SK-N-SH (cell line): ENCODE data around the gene TRIM10. TPM values are rescaled to one million over a fixed set of nuclear protein-coding genes. Genes with fewer than 3 reads are reported as not detected.
A peak's percentile ranks its signal among the peaks of the same experiment; 100 is the strongest.

Experiments
- CTCF ChIA-PET: fragments of 300-600, 350-600 bp; formaldehyde crosslinking; extraction: SDS; loops from one replicate; lab custom pipeline; 2021; lab: Yijun Ruan, JAX
- POLR2A ChIA-PET: fragments of 350-600 bp; sonication (Branson Sonifier 250); formaldehyde crosslinking; extraction: SDS; loops from one replicate; lab custom pipeline; 2020; ENCODE audit warnings: antibody characterized with exemption, inconsistent platforms; lab: Yijun Ruan, JAX
- DNase-seq: peaks from one replicate; pipeline ENCODE4 v3.0.0; 2012
- H2AFZ ChIP-seq: fragments of 200-600 bp; sonication (generic); 2 replicates; pipeline ENCODE4 v1.8.1; 2016; ENCODE audit warnings: antibody characterized with exemption, mild to moderate bottlenecking, low read depth
- H3F3A ChIP-seq: fragments of 200-600 bp; sonication (generic); replicated peaks from 2 replicates; pipeline ENCODE3; 2016; ENCODE audit warnings: antibody characterized with exemption, mild to moderate bottlenecking; ENCODE audit not compliant: insufficient read depth
- H3K27ac ChIP-seq, 2 experiments: fragments of 200-500 bp in 1 of 2; fragments of 200-600 bp in 1 of 2; sonication (Bioruptor generic) in 1 of 2; sonication (generic), shearing (Covaris generic) in 1 of 2; 2 replicates each; pipeline versions ENCODE4 v1.5.1 to v1.6.1; 2014 to 2016; ENCODE audit warnings: low read depth in 2 of 2, inconsistent platforms in 1 of 2, low read length in 1 of 2, mild to moderate bottlenecking in 1 of 2, mixed read lengths in 1 of 2
- H3K27me3 ChIP-seq: fragments of 200-600 bp; sonication (generic), shearing (Covaris generic); 2 replicates; pipeline ENCODE4 v1.6.1; 2016; ENCODE audit warnings: mixed run types; ENCODE audit not compliant: insufficient read depth
- H3K36me3 ChIP-seq, 2 experiments: fragments of 200-500 bp in 1 of 2; fragments of 200-600 bp in 1 of 2; sonication (Bioruptor generic) in 1 of 2; sonication (generic) in 1 of 2; replicated peaks in 1 of 2; 2 replicates each; pipeline versions ENCODE3 to v1.5.1; 2014 to 2016; ENCODE audit warnings: low read length in 1 of 2, mild to moderate bottlenecking in 1 of 2; ENCODE audit not compliant: insufficient read depth in 2 of 2, control insufficient read depth in 1 of 2
- H3K4me1 ChIP-seq, 2 experiments: fragments of 200-500 bp in 1 of 2; fragments of 200-600 bp in 1 of 2; sonication (Bioruptor generic) in 1 of 2; sonication (generic), shearing (Covaris generic) in 1 of 2; 2 replicates each; pipeline versions ENCODE4 v1.5.1 to v1.6.1; 2014 to 2016; ENCODE audit warnings: low read depth in 1 of 2, low read length in 1 of 2, mixed run types in 1 of 2; ENCODE audit not compliant: insufficient read depth in 2 of 2, control insufficient read depth in 1 of 2
- H3K4me2 ChIP-seq: fragments of 200-600 bp; sonication (generic), shearing (Covaris generic); 2 replicates; pipeline ENCODE4 v1.6.1; 2017; ENCODE audit warnings: mixed run types
- H3K4me3 ChIP-seq, 2 experiments: fragments of 200-500 bp in 1 of 2; fragments of 200-600 bp in 1 of 2; sonication (Bioruptor generic) in 1 of 2; sonication (generic), shearing (Covaris generic) in 1 of 2; 2 replicates each; pipeline versions ENCODE4 v1.5.1 to v1.8.1; 2014 to 2016; ENCODE audit warnings: low read depth in 2 of 2, inconsistent platforms in 1 of 2, low read length in 1 of 2, mild to moderate bottlenecking in 1 of 2, mixed read lengths in 1 of 2, moderate library complexity in 1 of 2
- H3K79me2 ChIP-seq: fragments of 200-600 bp; sonication (generic); 2 replicates; pipeline ENCODE4 v1.8.1; 2017; ENCODE audit warnings: mild to moderate bottlenecking; ENCODE audit not compliant: insufficient read depth
- H3K9ac ChIP-seq: fragments of 200-600 bp; sonication (generic); 2 replicates; pipeline ENCODE4 v1.6.1; 2017; ENCODE audit warnings: mixed run types
- H3K9me2 ChIP-seq: fragments of 200-600 bp; sonication (generic); 2 replicates; pipeline ENCODE4 v1.6.1; 2017; ENCODE audit warnings: mixed run types
- H3K9me3 ChIP-seq: fragments of 200-600 bp; sonication (generic); 2 replicates; pipeline ENCODE4 v1.6.1; 2017; ENCODE audit warnings: mixed run types, mild to moderate bottlenecking, moderate library complexity
- H4K20me1 ChIP-seq: fragments of 200-600 bp; sonication (generic); 2 replicates; pipeline ENCODE4 v1.6.1; 2017; ENCODE audit warnings: mild to moderate bottlenecking, mixed run types; ENCODE audit not compliant: insufficient read depth
- CTCF ChIP-seq: fragments of 200-600 bp; sonication (generic); IDR thresholded peaks from 2 replicates; pipeline ENCODE4 v1.6.1; 2017; ENCODE audit warnings: antibody characterized with exemption, mild to moderate bottlenecking, moderate library complexity
- NFIC ChIP-seq: IDR thresholded peaks from 2 replicates; pipeline ENCODE4 v1.4.0; 2012; ENCODE audit warnings: borderline replicate concordance
- RAD21 ChIP-seq: IDR thresholded peaks from 2 replicates; pipeline ENCODE4 v1.6.1; 2012; ENCODE audit warnings: mild to moderate bottlenecking, low read length
- SMC3 ChIP-seq: IDR thresholded peaks from 2 replicates; pipeline ENCODE4 v1.6.1; 2012; ENCODE audit warnings: low read depth, low read length, improper control_type of control experiment
- YY1 ChIP-seq: IDR thresholded peaks from 2 replicates; pipeline ENCODE4 v1.4.0; 2012; ENCODE audit warnings: low read depth, mild to moderate bottlenecking
- WGBS: methylation state at CpG from one replicate; pipeline ENCODE4 v1.1.6; 2017; ENCODE audit warnings: low lambda C conversion rate; 5-methylcytosine and 5-hydroxymethylcytosine counted together
- polyA plus RNA-seq, 3 experiments: library from polyadenylated mRNA; depleted of rRNA; stranded (reverse); fragments of >200 nt; gene quantifications; 2 replicates each; pipeline ENCODE4 v1.2.3, GENCODE V29; 2012
- small RNA-seq, 7 experiments: library from RNA; depleted of rRNA; stranded (forward); fragments of <200 nt; gene quantifications; one replicate each; pipeline ENCODE3, GENCODE V24; 2012
- TF ChIP-seq, protein P1 (sequence below): IDR thresholded peaks from 2 replicates; pipeline ENCODE4 v1.6.1; 2012; ENCODE audit warnings: mild to moderate bottlenecking, low read depth, low read length, moderate library complexity

TRIM10 gene
- polyA plus RNA-seq, 1 of the 3 experiments (the other 2 are of a cell fraction): not detected

- TF ChIP-seq, protein P1, sequence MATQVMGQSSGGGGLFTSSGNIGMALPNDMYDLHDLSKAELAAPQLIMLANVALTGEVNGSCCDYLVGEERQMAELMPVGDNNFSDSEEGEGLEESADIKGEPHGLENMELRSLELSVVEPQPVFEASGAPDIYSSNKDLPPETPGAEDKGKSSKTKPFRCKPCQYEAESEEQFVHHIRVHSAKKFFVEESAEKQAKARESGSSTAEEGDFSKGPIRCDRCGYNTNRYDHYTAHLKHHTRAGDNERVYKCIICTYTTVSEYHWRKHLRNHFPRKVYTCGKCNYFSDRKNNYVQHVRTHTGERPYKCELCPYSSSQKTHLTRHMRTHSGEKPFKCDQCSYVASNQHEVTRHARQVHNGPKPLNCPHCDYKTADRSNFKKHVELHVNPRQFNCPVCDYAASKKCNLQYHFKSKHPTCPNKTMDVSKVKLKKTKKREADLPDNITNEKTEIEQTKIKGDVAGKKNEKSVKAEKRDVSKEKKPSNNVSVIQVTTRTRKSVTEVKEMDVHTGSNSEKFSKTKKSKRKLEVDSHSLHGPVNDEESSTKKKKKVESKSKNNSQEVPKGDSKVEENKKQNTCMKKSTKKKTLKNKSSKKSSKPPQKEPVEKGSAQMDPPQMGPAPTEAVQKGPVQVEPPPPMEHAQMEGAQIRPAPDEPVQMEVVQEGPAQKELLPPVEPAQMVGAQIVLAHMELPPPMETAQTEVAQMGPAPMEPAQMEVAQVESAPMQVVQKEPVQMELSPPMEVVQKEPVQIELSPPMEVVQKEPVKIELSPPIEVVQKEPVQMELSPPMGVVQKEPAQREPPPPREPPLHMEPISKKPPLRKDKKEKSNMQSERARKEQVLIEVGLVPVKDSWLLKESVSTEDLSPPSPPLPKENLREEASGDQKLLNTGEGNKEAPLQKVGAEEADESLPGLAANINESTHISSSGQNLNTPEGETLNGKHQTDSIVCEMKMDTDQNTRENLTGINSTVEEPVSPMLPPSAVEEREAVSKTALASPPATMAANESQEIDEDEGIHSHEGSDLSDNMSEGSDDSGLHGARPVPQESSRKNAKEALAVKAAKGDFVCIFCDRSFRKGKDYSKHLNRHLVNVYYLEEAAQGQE: no peak
- TF ChIP-seq, all 33 proteins: peak for 0
Observed at GRCh38 chr6:30103872-30104179, 57.2 kb downstream of the TRIM10 start (continued).

DNA sequence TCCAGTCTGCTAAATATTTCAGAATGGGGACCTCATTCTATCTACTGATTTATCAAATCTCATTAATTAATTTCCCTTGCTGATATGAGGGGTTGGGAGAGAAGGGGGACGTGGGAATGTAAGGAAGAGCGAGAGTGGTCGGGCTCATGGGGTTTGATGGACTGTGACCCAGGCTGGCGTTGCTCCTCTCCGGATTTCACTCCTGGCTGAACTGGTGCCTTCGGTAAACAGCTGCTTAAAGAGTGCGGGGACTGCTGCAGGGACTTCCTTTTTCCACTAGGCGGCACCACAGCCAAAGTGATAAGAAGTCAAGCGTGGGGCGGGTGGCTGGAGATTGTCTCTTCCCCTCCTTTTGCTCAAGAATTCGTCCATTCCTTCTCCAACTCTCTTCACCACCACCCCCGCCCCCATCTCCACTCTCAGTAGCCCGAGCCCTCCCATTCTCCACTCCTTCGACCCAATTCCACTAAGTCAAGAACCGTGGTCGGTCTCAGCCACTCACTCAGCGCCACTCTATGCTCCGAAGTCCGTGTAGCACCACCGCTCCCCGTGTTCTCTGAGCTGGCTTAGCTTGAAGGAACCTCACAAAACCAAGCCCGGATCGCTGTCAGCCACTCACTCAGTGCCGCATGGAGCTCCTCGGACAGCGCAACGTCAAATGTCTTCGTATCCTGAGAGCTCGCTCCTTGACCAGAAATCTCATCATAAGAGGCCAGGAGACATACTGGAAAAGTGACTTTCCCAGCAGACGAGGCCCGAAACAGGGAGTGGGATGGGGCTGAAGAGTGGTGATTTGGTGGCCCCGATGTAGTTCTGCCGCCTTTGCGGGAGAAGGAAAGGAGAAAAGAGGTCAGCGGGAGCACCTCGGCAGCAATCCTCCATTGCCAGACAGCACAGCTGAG, 57.8 kb downstream of the TRIM10 start:
- peak overlapping the region; percentile 37 to 64 for H3K4me3 ChIP-seq
- H2AFZ ChIP-seq: peak overlapping the region; percentile 74
- no peaks in the 10 kb centered on the region for H4K20me1 ChIP-seq
- DNase-seq: peak; percentile 84
- peak overlapping the region; percentile 85 for H3K4me2 ChIP-seq
- peaks cover 64% of the 10 kb centered on the region for H3K27me3 ChIP-seq
- no peaks in the 10 kb centered on the region for H3K79me2 ChIP-seq
- no peaks in the 10 kb centered on the region for H3K9me2 ChIP-seq
- ChIA-PET CTCF (interaction anchor here (0.6 to 8.9 kb wide), 39 partner anchors 9 to 1079 kb away, joined by 3 to 207 read pairs (median 4); partner anchors contain the start of genes TRIM26, TRIM31 and TRIM40), POLR2A (interaction anchor here (1.3 kb wide), 1 partner anchor 37 kb away, joined by 6 read pairs; the partner anchor contains the start of gene PPP1R11)
- 8% methylated on average over 35 of the region's 36 CpGs for WGBS
- no peak overlapping the region for H3K27ac ChIP-seq
- no peaks in the 10 kb centered on the region for H3K9me3 ChIP-seq
- H3F3A ChIP-seq: peaks cover 6% of the 10 kb centered on the region
- H3K36me3 ChIP-seq: no peaks in the 10 kb centered on the region
- no peak overlapping the region for H3K9ac ChIP-seq
- peaks cover 5 to 11% of the 10 kb centered on the region in 2 experiments; a peak in 2 of 4 replicates for H3K4me1 ChIP-seq
- TF ChIP-seq YY1: no peak
- peak; percentile 88 for TF ChIP-seq CTCF
- TF ChIP-seq SMC3: peak; percentile 72
- TF ChIP-seq RAD21: peak; percentile 80

DNA sequence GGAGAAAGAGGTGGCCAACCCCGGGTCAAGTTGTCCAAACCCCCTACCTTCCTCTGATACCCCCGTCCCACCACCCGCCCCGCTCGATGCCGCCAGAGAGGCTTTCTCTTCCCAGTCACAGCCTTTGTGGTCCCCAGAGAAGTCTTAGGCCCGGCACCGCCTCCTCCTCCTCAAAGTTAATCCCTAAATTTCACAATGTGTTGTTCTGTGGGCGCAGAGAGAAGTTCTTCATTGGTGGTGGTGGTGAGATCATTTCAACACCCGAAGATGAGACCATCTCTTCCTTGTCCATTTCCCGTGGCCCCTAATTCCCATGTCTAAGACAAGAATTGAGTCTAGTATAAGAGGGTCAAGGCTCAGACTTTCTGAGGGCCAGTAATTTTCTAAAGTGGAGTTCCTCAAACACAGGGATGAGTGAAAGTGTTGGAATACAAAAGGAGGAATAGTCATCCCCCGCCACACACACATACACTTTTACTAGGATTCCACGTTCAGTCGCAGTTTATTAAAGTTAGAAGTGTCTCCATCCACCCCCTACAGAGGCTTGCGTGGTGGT, 58.5 kb downstream of the TRIM10 start:
- H3F3A ChIP-seq: peaks cover 6% of the 10 kb centered on the region
- no peaks in the 10 kb centered on the region for H4K20me1 ChIP-seq
- no peaks in the 10 kb centered on the region for H3K9me2 ChIP-seq
- peak overlapping the region; percentile 35 to 44; a peak in 2 of 4 replicates for H3K4me3 ChIP-seq
- no peak overlapping the region for H3K9ac ChIP-seq
- DNase-seq: no peak
- H3K27me3 ChIP-seq: peaks cover 65% of the 10 kb centered on the region
- no peaks in the 10 kb centered on the region for H3K79me2 ChIP-seq
- no peaks in the 10 kb centered on the region for H3K36me3 ChIP-seq
- no peaks in the 10 kb centered on the region for H3K9me3 ChIP-seq
- POLR2A ChIA-PET: interaction anchor here (1.0 to 1.3 kb wide), 2 partner anchors 36 kb away, joined by 4 to 6 read pairs; partner anchors contain the start of gene PPP1R11
- CTCF ChIA-PET: interaction anchor here (0.6 to 8.9 kb wide), 33 partner anchors 9 to 452 kb away, joined by 3 to 207 read pairs (median 5); partner anchors contain the start of genes TRIM26, TRIM31 and TRIM40
- H3K27ac ChIP-seq: no peak overlapping the region
- 61% methylated on average over 15 of the region's 15 CpGs for WGBS
- TF ChIP-seq SMC3 (no peak), NFIC (no peak)
- peak overlapping the region; percentile 66 for H2AFZ ChIP-seq
- peaks cover 5 to 11% of the 10 kb centered on the region in 2 experiments; a peak in 2 of 4 replicates for H3K4me1 ChIP-seq
- peak overlapping the region; percentile 85 for H3K4me2 ChIP-seq

Small RNA genes within 50 kb of the gene (small RNA-seq; reads per million reads assigned to genes)
- 0 reads per million in 7 experiments for gene RF00554

Other genes with a start within 250 kb of the TRIM10 start
- gene HLA-A, start 218.7 kb downstream of the TRIM10 start, polyA plus RNA-seq (2012; rRNA removed): 250 and 312 TPM in 2 replicates
- 30.0 and 40.6 TPM in 2 replicates for gene POLR1H, start 99.9 kb downstream of the TRIM10 start, polyA plus RNA-seq (2012; rRNA removed)
- gene PPP1R11, start 94.0 kb downstream of the TRIM10 start, polyA plus RNA-seq (2012; rRNA removed): 46.8 and 52.8 TPM in 2 replicates
- not detected in 2 replicates for gene RNF39, start 85.4 kb downstream of the TRIM10 start, polyA plus RNA-seq (2012; rRNA removed)
- not detected in 2 replicates for gene TRIM31, start 48.1 kb downstream of the TRIM10 start, polyA plus RNA-seq (2012; rRNA removed)
- gene TRIM40, start 25.1 kb downstream of the TRIM10 start, polyA plus RNA-seq (2012; rRNA removed): not detected in 2 replicates
- not detected in 2 replicates for gene TRIM15, start 2.3 kb upstream of the TRIM10 start, polyA plus RNA-seq (2012; rRNA removed)
- gene TRIM26, start 52.2 kb upstream of the TRIM10 start, polyA plus RNA-seq (2012; rRNA removed): 23.5 and 26.1 TPM in 2 replicates
- gene TRIM39, start 165.7 kb upstream of the TRIM10 start, polyA plus RNA-seq (2012; rRNA removed): 6.5 and 7.4 TPM in 2 replicates
- 68.8 and 108 TPM in 2 replicates for gene RPP21, start 183.9 kb upstream of the TRIM10 start, polyA plus RNA-seq (2012; rRNA removed)